ENCODE results near the gene TRIO.

TRIO gene

DNA sequence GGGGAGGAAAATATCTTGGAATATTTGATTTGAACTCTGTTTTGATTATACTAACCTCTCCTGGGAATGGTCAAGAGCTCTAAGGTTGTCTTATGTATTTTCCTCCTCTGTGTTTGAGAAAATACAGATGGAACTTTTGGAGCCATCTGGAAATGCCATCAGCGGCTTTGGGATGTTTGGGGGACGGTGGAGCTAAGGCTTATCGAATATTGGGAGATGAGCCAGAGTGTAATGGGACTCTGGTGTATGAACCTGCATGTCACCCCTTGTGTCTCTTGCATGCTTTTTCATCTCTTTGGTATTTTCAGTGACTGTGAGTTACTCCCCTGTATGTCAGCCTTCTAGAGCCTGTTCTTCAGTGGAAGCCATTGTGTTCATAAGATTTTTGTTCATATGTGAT lies 258.5 kb downstream of the TRIO start (continued):
- TF ChIP-seq, protein P1, sequence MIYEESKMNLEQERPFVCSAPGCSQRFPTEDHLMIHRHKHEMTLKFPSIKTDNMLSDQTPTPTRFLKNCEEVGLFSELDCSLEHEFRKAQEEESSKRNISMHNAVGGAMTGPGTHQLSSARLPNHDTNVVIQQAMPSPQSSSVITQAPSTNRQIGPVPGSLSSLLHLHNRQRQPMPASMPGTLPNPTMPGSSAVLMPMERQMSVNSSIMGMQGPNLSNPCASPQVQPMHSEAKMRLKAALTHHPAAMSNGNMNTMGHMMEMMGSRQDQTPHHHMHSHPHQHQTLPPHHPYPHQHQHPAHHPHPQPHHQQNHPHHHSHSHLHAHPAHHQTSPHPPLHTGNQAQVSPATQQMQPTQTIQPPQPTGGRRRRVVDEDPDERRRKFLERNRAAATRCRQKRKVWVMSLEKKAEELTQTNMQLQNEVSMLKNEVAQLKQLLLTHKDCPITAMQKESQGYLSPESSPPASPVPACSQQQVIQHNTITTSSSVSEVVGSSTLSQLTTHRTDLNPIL (CRISPR knock-in tag; IDR thresholded peaks at IDR 0.05; ENCODE audit: low read depth): peak; percentile 89
- TF ChIP-seq ZNF565 (CRISPR knock-in tag; conservative IDR thresholded peaks at IDR 0.05; ENCODE audit: low read depth) (no peak), ZNF70 (CRISPR knock-in tag; IDR thresholded peaks at IDR 0.05) (no peak), POU6F1 (CRISPR knock-in tag; IDR thresholded peaks at IDR 0.05; ENCODE audit: borderline replicate concordance, low read depth) (no peak), TCF4 (CRISPR knock-in tag; IDR thresholded peaks at IDR 0.05; ENCODE audit: borderline replicate concordance) (peak; percentile 98)

GRCh38 chr5:14402424-14402823 lies 259.3 kb downstream of the TRIO start:
- TF ChIP-seq GLIS3 (CRISPR knock-in tag; IDR thresholded peaks at IDR 0.05) (no peak), OSR1 (CRISPR knock-in tag; IDR thresholded peaks at IDR 0.05) (no peak), CSRNP3 (CRISPR knock-in tag; IDR thresholded peaks at IDR 0.05) (no peak), ARNTL (CRISPR knock-in tag; IDR thresholded peaks at IDR 0.05; ENCODE audit: borderline replicate concordance, low read depth) (no peak), POU6F1 (CRISPR knock-in tag; IDR thresholded peaks at IDR 0.05; ENCODE audit: borderline replicate concordance, low read depth) (no peak), RARB (CRISPR knock-in tag; IDR thresholded peaks at IDR 0.05) (no peak), ZNF565 (CRISPR knock-in tag; conservative IDR thresholded peaks at IDR 0.05; ENCODE audit: low read depth) (no peak), TCF4 (CRISPR knock-in tag; IDR thresholded peaks at IDR 0.05; ENCODE audit: borderline replicate concordance) (no peak), ZC3H10 (CRISPR knock-in tag; IDR thresholded peaks at IDR 0.05) (no peak), ISL1 (CRISPR knock-in tag; IDR thresholded peaks at IDR 0.05) (no peak), BACH2 (CRISPR knock-in tag; IDR thresholded peaks at IDR 0.05; ENCODE audit: borderline replicate concordance) (no peak), PPARA (CRISPR knock-in tag; IDR thresholded peaks at IDR 0.05; ENCODE audit: borderline replicate concordance) (no peak), SNAI2 (CRISPR knock-in tag; IDR thresholded peaks at IDR 0.05) (no peak), ESRRG (CRISPR knock-in tag; IDR thresholded peaks at IDR 0.05) (no peak), ZNF8 (CRISPR knock-in tag; IDR thresholded peaks at IDR 0.05) (no peak), TOX (CRISPR knock-in tag; IDR thresholded peaks at IDR 0.05; ENCODE audit: borderline replicate concordance) (no peak)
- TF ChIP-seq, protein P1 (CRISPR knock-in tag; IDR thresholded peaks at IDR 0.05; ENCODE audit: low read depth): no peak
- TF ChIP-seq, protein P2, sequence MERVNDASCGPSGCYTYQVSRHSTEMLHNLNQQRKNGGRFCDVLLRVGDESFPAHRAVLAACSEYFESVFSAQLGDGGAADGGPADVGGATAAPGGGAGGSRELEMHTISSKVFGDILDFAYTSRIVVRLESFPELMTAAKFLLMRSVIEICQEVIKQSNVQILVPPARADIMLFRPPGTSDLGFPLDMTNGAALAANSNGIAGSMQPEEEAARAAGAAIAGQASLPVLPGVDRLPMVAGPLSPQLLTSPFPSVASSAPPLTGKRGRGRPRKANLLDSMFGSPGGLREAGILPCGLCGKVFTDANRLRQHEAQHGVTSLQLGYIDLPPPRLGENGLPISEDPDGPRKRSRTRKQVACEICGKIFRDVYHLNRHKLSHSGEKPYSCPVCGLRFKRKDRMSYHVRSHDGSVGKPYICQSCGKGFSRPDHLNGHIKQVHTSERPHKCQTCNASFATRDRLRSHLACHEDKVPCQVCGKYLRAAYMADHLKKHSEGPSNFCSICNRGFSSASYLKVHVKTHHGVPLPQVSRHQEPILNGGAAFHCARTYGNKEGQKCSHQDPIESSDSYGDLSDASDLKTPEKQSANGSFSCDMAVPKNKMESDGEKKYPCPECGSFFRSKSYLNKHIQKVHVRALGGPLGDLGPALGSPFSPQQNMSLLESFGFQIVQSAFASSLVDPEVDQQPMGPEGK (CRISPR knock-in tag; IDR thresholded peaks at IDR 0.05; ENCODE audit: borderline replicate concordance): no peak
- ATAC-seq: no peak

DNA sequence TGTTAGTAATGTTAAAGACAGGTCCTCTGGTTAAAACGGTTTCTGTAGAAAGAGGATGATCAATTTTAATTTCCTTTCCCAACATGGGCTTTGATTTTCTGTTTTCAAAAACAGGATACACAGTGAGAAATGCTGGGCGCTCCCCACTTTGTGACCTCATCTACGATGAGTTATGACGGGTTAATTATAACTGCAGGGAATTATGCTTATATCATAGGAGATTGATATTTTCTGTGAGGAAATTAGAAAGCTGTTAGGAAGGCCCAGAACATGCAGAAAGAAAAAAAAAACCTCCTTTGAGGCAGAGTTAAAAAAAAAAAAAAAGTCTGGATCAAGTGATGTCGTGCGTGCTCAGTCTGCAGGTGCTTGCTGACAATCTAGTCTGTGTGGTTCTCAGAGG lies 261.6 kb downstream of the TRIO start:
- TF ChIP-seq TOX (CRISPR knock-in tag; IDR thresholded peaks at IDR 0.05; ENCODE audit: borderline replicate concordance) (peak; percentile 8; the same call in 1 of the 2 replicates), BACH2 (CRISPR knock-in tag; IDR thresholded peaks at IDR 0.05; ENCODE audit: borderline replicate concordance) (no peak), ZFP3 (CRISPR knock-in tag; IDR thresholded peaks at IDR 0.05) (no peak), ZFP30 (CRISPR knock-in tag; IDR thresholded peaks at IDR 0.05) (no peak)

More for the DNA sequence above, 261.6 kb downstream of the TRIO start:
- ATAC-seq: no peak
